ENCODE results near the gene NEDD1. TPM values are rescaled to one million over a fixed set of nuclear protein-coding genes. Genes with fewer than 3 reads are reported as not detected.

The NEDD1 gene
- total RNA-seq, 4 donors from 2014 or later: 7.1 to 20.6 (median 10.5) TPM

GRCh38 chr12:96878704-96879103 lies 28.4 kb upstream of the NEDD1 start:
- DNase-seq: no peak
- H3K9me3 ChIP-seq: no peaks in the 10 kb centered on the region
- no peaks in the 10 kb centered on the region for H3K27me3 ChIP-seq
- no peaks in the 10 kb centered on the region for H3K36me3 ChIP-seq
- H3K27ac ChIP-seq: no peak overlapping the region
- H3K4me1 ChIP-seq: no peaks in the 10 kb centered on the region
- H3K4me3 ChIP-seq: no peak overlapping the region
- TF ChIP-seq CTCF (IDR thresholded peaks at IDR 0.05): no peak
- TF ChIP-seq POLR2A (IDR thresholded peaks at IDR 0.05): no peak

GRCh38 chr12:96879301-96879700 lies 27.8 kb upstream of the NEDD1 start:
- H3K9me3 ChIP-seq: no peaks in the 10 kb centered on the region
- no peaks in the 10 kb centered on the region for H3K4me1 ChIP-seq
- no peaks in the 10 kb centered on the region for H3K27me3 ChIP-seq
- no peak for TF ChIP-seq CTCF (IDR thresholded peaks at IDR 0.05)
- no peak for TF ChIP-seq POLR2A (IDR thresholded peaks at IDR 0.05)
- no peak overlapping the region for H3K27ac ChIP-seq
- no peaks in the 10 kb centered on the region for H3K36me3 ChIP-seq
- no peak for DNase-seq
- H3K4me3 ChIP-seq: no peak overlapping the region

GRCh38 chr12:96880220-96880619 lies 26.8 kb upstream of the NEDD1 start:
- H3K27ac ChIP-seq: no peak overlapping the region
- no peak for DNase-seq
- no peaks in the 10 kb centered on the region for H3K4me1 ChIP-seq
- H3K27me3 ChIP-seq: no peaks in the 10 kb centered on the region
- H3K4me3 ChIP-seq: no peak overlapping the region
- no peaks in the 10 kb centered on the region for H3K36me3 ChIP-seq
- TF ChIP-seq CTCF (IDR thresholded peaks at IDR 0.05) (no peak), POLR2A (IDR thresholded peaks at IDR 0.05) (no peak)
- no peaks in the 10 kb centered on the region for H3K9me3 ChIP-seq

GRCh38 chr12:96881608-96882007 lies 25.4 kb upstream of the NEDD1 start:
- Histone ChIP-seq H3K27me3 (no peaks in the 10 kb centered on the region), H3K4me1 (no peaks in the 10 kb centered on the region), H3K9me3 (no peaks in the 10 kb centered on the region), H3K36me3 (no peaks in the 10 kb centered on the region), H3K27ac (no peak overlapping the region), H3K4me3 (no peak overlapping the region)
- TF ChIP-seq POLR2A (IDR thresholded peaks at IDR 0.05) (no peak), CTCF (IDR thresholded peaks at IDR 0.05) (no peak)
- no peak for DNase-seq

GRCh38 chr12:96882862-96883261 lies 24.2 kb upstream of the NEDD1 start:
- DNase-seq: no peak
- Histone ChIP-seq H3K27me3 (no peaks in the 10 kb centered on the region), H3K36me3 (no peaks in the 10 kb centered on the region), H3K4me3 (no peak overlapping the region), H3K9me3 (no peaks in the 10 kb centered on the region), H3K27ac (no peak overlapping the region), H3K4me1 (no peaks in the 10 kb centered on the region)
- TF ChIP-seq POLR2A (IDR thresholded peaks at IDR 0.05): no peak
- no peak for TF ChIP-seq CTCF (IDR thresholded peaks at IDR 0.05)

- DNase-seq: no peak
- Histone ChIP-seq H3K27ac (no peak overlapping the region), H3K27me3 (no peaks in the 10 kb centered on the region), H3K4me3 (no peak overlapping the region), H3K36me3 (no peaks in the 10 kb centered on the region), H3K4me1 (no peaks in the 10 kb centered on the region), H3K9me3 (no peaks in the 10 kb centered on the region)
- TF ChIP-seq CTCF (IDR thresholded peaks at IDR 0.05): no peak
- TF ChIP-seq POLR2A (IDR thresholded peaks at IDR 0.05): no peak
Measured at GRCh38 chr12:96883571-96883970, 23.5 kb upstream of the NEDD1 start.

Data from Peyer's patch (tissue), 4 donors.